GM23338 (cell line): ENCODE results near the gene CCDC50.

Experiments used
- CREB1 ChIP-seq: fragments of 250-450 bp; sonication (Bioruptor Pico); IDR thresholded peaks from 2 replicates; pipeline ENCODE4 v1.5.0; 2020; ENCODE audit warnings: low read depth, mild to moderate bottlenecking, moderate library complexity
- EZH2 ChIP-seq: fragments of 200-600 bp; sonication (generic); IDR thresholded peaks from one replicate; pipeline ENCODE4 v1.8.0; 2017; ENCODE audit warnings: antibody characterized with exemption, mild to moderate bottlenecking, low read depth; ENCODE audit not compliant: unreplicated experiment
- JUNB ChIP-seq: IDR thresholded peaks from one replicate; pipeline ENCODE4 v1.6.1; 2016; ENCODE audit warnings: antibody characterized with exemption; ENCODE audit not compliant: unreplicated experiment
- POLR2AphosphoS5 ChIP-seq: IDR thresholded peaks from 2 replicates; pipeline ENCODE4 v1.6.1; 2016; ENCODE audit warnings: antibody characterized with exemption, low read depth
- STAT1 ChIP-seq: IDR thresholded peaks from one replicate; pipeline ENCODE4 v1.6.1; 2016; ENCODE audit warnings: antibody characterized with exemption; ENCODE audit not compliant: unreplicated experiment
- TF ChIP-seq, protein P1 (sequence below), 2 experiments: fragments of 200-600 bp in 1 of 2; sonication (generic) in 1 of 2; conservative IDR thresholded peaks; 2 replicates each; pipeline versions ENCODE4 v1.5.1 to v1.6.1; 2016 to 2017; ENCODE audit warnings: antibody characterized with exemption in 2 of 2, low read depth in 2 of 2, mild to moderate bottlenecking in 2 of 2, moderate library complexity in 1 of 2
- TF ChIP-seq, protein P2 (sequence below): fragments of 250-450 bp; sonication (Bioruptor Pico); IDR thresholded peaks from 2 replicates; pipeline ENCODE4 v1.5.0; 2020; ENCODE audit warnings: mild to moderate bottlenecking, moderate library complexity
- TF ChIP-seq, protein P3 (sequence below): IDR thresholded peaks from one replicate; pipeline ENCODE4 v1.6.1; 2018; ENCODE audit warnings: antibody characterized with exemption; ENCODE audit not compliant: unreplicated experiment

DNA sequence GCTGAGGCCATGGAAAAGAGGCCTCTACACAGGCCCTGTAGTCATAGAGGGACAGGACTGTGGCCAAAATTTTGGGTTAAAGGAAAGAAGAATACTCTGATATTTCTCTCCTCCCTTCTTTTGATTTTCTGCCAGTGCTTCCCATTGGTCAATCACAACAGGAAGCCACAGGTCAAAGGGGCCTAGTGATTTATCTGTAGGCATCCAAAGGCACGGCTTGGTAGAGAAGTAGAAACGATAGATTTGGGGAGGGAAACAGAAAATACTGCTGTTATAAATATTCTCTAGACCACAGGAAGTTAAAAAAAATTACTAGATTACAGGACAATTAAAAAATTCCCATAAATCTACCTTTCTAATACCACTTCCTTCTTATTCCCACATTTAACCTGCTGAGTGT, 1.7 kb upstream of the CCDC50 start:
- TF ChIP-seq POLR2AphosphoS5, result no peak
- TF ChIP-seq, protein P1, sequence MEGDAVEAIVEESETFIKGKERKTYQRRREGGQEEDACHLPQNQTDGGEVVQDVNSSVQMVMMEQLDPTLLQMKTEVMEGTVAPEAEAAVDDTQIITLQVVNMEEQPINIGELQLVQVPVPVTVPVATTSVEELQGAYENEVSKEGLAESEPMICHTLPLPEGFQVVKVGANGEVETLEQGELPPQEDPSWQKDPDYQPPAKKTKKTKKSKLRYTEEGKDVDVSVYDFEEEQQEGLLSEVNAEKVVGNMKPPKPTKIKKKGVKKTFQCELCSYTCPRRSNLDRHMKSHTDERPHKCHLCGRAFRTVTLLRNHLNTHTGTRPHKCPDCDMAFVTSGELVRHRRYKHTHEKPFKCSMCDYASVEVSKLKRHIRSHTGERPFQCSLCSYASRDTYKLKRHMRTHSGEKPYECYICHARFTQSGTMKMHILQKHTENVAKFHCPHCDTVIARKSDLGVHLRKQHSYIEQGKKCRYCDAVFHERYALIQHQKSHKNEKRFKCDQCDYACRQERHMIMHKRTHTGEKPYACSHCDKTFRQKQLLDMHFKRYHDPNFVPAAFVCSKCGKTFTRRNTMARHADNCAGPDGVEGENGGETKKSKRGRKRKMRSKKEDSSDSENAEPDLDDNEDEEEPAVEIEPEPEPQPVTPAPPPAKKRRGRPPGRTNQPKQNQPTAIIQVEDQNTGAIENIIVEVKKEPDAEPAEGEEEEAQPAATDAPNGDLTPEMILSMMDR (conservative IDR thresholded peaks at IDR 0.05; ENCODE audit: low read depth in 2 of 2), result no peak
- no peak for TF ChIP-seq CREB1 (CRISPR knock-in tag)
- TF ChIP-seq STAT1, result no peak
- TF ChIP-seq EZH2, result no peak
- no peak for TF ChIP-seq JUNB
- TF ChIP-seq, protein P2, sequence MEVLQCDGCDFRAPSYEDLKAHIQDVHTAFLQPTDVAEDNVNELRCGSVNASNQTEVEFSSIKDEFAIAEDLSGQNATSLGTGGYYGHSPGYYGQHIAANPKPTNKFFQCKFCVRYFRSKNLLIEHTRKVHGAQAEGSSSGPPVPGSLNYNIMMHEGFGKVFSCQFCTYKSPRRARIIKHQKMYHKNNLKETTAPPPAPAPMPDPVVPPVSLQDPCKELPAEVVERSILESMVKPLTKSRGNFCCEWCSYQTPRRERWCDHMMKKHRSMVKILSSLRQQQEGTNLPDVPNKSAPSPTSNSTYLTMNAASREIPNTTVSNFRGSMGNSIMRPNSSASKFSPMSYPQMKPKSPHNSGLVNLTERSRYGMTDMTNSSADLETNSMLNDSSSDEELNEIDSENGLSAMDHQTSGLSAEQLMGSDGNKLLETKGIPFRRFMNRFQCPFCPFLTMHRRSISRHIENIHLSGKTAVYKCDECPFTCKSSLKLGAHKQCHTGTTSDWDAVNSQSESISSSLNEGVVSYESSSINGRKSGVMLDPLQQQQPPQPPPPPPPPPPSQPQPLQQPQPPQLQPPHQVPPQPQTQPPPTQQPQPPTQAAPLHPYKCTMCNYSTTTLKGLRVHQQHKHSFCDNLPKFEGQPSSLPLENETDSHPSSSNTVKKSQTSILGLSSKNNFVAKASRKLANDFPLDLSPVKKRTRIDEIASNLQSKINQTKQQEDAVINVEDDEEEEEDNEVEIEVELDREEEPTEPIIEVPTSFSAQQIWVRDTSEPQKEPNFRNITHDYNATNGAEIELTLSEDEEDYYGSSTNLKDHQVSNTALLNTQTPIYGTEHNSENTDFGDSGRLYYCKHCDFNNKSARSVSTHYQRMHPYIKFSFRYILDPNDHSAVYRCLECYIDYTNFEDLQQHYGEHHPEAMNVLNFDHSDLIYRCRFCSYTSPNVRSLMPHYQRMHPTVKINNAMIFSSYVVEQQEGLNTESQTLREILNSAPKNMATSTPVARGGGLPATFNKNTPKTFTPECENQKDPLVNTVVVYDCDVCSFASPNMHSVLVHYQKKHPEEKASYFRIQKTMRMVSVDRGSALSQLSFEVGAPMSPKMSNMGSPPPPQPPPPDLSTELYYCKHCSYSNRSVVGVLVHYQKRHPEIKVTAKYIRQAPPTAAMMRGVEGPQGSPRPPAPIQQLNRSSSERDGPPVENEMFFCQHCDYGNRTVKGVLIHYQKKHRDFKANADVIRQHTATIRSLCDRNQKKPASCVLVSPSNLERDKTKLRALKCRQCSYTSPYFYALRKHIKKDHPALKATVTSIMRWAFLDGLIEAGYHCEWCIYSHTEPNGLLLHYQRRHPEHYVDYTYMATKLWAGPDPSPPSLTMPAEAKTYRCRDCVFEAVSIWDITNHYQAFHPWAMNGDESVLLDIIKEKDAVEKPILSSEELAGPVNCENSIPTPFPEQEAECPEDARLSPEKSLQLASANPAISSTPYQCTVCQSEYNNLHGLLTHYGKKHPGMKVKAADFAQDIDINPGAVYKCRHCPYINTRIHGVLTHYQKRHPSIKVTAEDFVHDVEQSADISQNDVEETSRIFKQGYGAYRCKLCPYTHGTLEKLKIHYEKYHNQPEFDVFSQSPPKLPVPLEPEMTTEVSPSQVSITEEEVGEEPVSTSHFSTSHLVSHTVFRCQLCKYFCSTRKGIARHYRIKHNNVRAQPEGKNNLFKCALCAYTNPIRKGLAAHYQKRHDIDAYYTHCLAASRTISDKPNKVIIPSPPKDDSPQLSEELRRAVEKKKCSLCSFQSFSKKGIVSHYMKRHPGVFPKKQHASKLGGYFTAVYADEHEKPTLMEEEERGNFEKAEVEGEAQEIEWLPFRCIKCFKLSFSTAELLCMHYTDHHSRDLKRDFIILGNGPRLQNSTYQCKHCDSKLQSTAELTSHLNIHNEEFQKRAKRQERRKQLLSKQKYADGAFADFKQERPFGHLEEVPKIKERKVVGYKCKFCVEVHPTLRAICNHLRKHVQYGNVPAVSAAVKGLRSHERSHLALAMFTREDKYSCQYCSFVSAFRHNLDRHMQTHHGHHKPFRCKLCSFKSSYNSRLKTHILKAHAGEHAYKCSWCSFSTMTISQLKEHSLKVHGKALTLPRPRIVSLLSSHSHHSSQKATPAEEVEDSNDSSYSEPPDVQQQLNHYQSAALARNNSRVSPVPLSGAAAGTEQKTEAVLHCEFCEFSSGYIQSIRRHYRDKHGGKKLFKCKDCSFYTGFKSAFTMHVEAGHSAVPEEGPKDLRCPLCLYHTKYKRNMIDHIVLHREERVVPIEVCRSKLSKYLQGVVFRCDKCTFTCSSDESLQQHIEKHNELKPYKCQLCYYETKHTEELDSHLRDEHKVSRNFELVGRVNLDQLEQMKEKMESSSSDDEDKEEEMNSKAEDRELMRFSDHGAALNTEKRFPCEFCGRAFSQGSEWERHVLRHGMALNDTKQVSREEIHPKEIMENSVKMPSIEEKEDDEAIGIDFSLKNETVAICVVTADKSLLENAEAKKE (CRISPR knock-in tag), result no peak
- TF ChIP-seq, protein P3, sequence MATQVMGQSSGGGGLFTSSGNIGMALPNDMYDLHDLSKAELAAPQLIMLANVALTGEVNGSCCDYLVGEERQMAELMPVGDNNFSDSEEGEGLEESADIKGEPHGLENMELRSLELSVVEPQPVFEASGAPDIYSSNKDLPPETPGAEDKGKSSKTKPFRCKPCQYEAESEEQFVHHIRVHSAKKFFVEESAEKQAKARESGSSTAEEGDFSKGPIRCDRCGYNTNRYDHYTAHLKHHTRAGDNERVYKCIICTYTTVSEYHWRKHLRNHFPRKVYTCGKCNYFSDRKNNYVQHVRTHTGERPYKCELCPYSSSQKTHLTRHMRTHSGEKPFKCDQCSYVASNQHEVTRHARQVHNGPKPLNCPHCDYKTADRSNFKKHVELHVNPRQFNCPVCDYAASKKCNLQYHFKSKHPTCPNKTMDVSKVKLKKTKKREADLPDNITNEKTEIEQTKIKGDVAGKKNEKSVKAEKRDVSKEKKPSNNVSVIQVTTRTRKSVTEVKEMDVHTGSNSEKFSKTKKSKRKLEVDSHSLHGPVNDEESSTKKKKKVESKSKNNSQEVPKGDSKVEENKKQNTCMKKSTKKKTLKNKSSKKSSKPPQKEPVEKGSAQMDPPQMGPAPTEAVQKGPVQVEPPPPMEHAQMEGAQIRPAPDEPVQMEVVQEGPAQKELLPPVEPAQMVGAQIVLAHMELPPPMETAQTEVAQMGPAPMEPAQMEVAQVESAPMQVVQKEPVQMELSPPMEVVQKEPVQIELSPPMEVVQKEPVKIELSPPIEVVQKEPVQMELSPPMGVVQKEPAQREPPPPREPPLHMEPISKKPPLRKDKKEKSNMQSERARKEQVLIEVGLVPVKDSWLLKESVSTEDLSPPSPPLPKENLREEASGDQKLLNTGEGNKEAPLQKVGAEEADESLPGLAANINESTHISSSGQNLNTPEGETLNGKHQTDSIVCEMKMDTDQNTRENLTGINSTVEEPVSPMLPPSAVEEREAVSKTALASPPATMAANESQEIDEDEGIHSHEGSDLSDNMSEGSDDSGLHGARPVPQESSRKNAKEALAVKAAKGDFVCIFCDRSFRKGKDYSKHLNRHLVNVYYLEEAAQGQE, result no peak
